Right lobe of liver (tissue), 6 donors: ENCODE data around the gene TM4SF18. TPM values are rescaled to one million over a fixed set of nuclear protein-coding genes. Genes with fewer than 3 reads are reported as not detected.
"Not testable (repeated sequence)": the region's sequence is repeated elsewhere in the genome, so short reads cannot be mapped to it uniquely, and the experiment has no call there.

Source experiments
- ATAC-seq, 4 donors: fragments of 200-7000 bp; cut with Tn5 transposase; one replicate each; pipeline ENCODE4 v1.9.1; 2020; ENCODE audit warnings: mild to moderate bottlenecking in 4 of 4, moderate library complexity in 4 of 4
- DNase-seq, 3 donors: peaks; one replicate each; pipeline ENCODE4 v3.0.0-alpha.2; 2020
- H3K27ac ChIP-seq, 3 donors: fragments of 200-600 bp; one replicate each; pipeline ENCODE4 v1.8.0; 2022
- H3K27me3 ChIP-seq, 2 donors: fragments of 200-600 bp; one replicate each; pipeline ENCODE4 v1.8.0; 2022
- H3K36me3 ChIP-seq, 4 donors: fragments of 200-600 bp; sonication (generic) in 1 of 4; one replicate each; pipeline versions ENCODE4 v1.5.1 to v1.8.0; 2017 to 2022; ENCODE audit warnings: control low read depth in 1 of 4
- H3K4me1 ChIP-seq, 4 donors: fragments of 200-600 bp; sonication (generic) in 1 of 4; one replicate each; pipeline versions ENCODE4 v1.5.1 to v1.8.0; 2017 to 2022; ENCODE audit warnings: control low read depth in 1 of 4
- H3K4me3 ChIP-seq, 3 donors: fragments of 200-600 bp; one replicate each; pipeline ENCODE4 v1.8.0; 2022
- H3K9me3 ChIP-seq, 4 donors: fragments of 200-600 bp; sonication (generic) in 1 of 4; one replicate each; pipeline versions ENCODE4 v1.5.1 to v1.8.0; 2017 to 2022; ENCODE audit warnings: control low read depth in 1 of 4
- POLR2A ChIP-seq: fragments of 450-650 bp; IDR thresholded peaks from one replicate; pipeline ENCODE4 v1.6.1; 2017; ENCODE audit warnings: antibody characterized with exemption, mild to moderate bottlenecking
- WGBS: methylation state at CpG from one replicate; pipeline ENCODE4 v1.1.6; 2018; ENCODE audit warnings: low coverage, low lambda C conversion rate; ENCODE audit not compliant: insufficient coverage; ENCODE audit errors: missing lambda C conversion rate; 5-methylcytosine and 5-hydroxymethylcytosine counted together
- intact Hi-C, 2 donors: fragments of 100-400 bp; cut with DNase I; formaldehyde crosslinking; loops; one replicate each; pipeline versions ENCODE4 v1.11.2 to v1.14.1; 2022
- total RNA-seq, 6 experiments: library from RNA; depleted of rRNA in 2 of 6; stranded (reverse); fragments of >200 nt in 2 of 6; fragmentation: NEBNext Ultra II Directional in 3 of 6; extraction: Animal tissue kit (Norgen Biotek cat#: 25700) in 3 of 6; gene quantifications; one replicate each; pipeline versions ENCODE4 v1.1.0 to v1.2.4, GENCODE V29; 2016 to 2023
- TF ChIP-seq, protein P1 (sequence below), 4 donors: fragments of 200-600 bp in 3 of 4; fragments of 450-650 bp in 1 of 4; IDR thresholded peaks; one replicate each; pipeline versions ENCODE4 v1.5.1 to v1.8.0; 2016 to 2022; ENCODE audit warnings: antibody characterized with exemption in 4 of 4, mild to moderate bottlenecking in 2 of 4
- donor health status: DM: no; HTN: yes; CAD: no.
- donor health status: DM: no; HTN: no; CAD: no.
- donor health status: DM: no; HTN: no; CAD: no.
- donor health status: DM: no; HTN: yes; CAD: no.
- donor health status: DM: no; HTN: yes; CAD: no.

TM4SF18 gene
- total RNA-seq, 6 experiments from 2014 or later, result 1.8 to 4.6 (median 3.1) TPM

DNA sequence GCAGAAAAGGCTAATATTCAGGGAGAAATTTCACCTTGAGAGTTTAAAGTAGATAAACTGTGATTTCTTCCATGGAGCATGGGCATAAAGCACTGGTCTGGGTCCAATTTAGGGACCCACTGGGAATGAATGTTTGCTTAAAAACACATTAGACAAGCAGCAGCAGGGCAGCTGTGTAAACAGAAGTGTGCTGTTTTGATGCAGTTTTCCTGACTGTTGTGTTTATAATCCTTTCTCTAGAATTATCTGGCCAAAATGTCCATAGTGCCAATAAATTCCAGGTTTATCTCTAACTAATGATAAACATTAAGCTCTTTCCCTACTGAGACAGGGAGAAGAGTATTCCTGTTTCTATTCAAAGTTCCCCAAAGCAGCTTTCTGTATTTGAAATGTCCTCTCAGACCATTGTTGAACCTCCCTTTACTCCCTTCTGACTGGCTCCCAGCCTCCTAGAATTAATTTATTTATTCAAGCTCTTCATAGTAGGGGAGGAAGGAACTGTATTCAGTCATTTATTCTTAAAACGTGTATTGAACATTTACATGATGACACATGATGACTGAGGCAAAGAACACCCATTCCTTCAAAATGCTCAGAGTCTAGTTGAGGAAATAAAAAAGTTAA is 7.0 kb upstream of the TM4SF18 start:
- no peaks in the 10 kb centered on the region for H3K9me3 ChIP-seq
- H3K27me3 ChIP-seq, result no peaks in the 10 kb centered on the region
- 0% methylated on average over 1 of the region's 1 CpG for WGBS
- TF ChIP-seq POLR2A, result no peak
- TF ChIP-seq, protein P1, sequence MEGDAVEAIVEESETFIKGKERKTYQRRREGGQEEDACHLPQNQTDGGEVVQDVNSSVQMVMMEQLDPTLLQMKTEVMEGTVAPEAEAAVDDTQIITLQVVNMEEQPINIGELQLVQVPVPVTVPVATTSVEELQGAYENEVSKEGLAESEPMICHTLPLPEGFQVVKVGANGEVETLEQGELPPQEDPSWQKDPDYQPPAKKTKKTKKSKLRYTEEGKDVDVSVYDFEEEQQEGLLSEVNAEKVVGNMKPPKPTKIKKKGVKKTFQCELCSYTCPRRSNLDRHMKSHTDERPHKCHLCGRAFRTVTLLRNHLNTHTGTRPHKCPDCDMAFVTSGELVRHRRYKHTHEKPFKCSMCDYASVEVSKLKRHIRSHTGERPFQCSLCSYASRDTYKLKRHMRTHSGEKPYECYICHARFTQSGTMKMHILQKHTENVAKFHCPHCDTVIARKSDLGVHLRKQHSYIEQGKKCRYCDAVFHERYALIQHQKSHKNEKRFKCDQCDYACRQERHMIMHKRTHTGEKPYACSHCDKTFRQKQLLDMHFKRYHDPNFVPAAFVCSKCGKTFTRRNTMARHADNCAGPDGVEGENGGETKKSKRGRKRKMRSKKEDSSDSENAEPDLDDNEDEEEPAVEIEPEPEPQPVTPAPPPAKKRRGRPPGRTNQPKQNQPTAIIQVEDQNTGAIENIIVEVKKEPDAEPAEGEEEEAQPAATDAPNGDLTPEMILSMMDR (IDR thresholded peaks at IDR 0.05), result no peak
- peak overlapping the region; percentile 66 to 77 (median 66) for H3K27ac ChIP-seq
- no peak overlapping the region for H3K4me3 ChIP-seq
- H3K36me3 ChIP-seq, result no peaks in the 10 kb centered on the region
- ATAC-seq (peak; percentile 72 to 81 (median 77)), DNase-seq (no peak)
- intact Hi-C loops, result no loop called here
- peaks cover 0 to 13% (median 6%) of the 10 kb centered on the region in 4 donors for H3K4me1 ChIP-seq

DNA sequence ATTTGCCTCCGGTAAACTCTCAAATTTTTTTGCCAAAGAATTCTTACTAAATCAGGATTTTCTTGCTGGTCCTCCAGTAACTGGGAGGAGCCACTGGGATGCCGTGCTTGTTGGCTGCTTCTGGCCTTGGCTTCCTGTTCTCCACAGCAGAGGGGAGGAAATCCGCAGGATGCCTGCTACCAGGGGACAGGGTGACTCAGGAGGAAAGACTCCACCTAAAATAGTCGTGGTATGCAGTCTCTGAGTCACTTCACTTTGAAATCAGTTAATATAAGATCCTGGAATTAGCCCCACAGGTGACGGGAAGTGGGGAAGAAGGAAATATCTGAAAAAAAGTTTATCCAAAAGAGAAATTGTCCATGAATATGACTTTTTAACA is 6.5 kb upstream of the TM4SF18 start:
- intact Hi-C loops, result no loop called here
- ATAC-seq, result peak; percentile 83 to 91 (median 87)

DNA sequence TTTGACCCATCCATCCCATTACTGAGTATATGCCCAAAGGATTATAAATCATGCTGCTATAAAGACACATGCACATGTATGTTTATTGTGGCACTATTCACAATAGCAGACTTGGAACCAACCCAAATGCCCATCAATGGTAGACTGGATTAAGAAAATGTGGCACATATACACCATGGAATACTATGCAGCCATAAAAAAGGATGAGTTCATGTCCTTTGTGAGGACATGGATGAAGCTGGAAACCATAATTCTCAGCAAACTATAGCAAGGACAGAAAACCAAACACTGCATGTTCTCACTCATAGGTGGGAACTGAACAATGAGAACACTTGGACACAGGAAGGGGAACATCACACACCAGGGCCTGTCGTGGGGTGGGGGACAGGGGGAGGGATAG is 4.0 kb upstream of the TM4SF18 start:
- H3K27me3 ChIP-seq, DNase-seq, intact Hi-C loops, H3K27ac ChIP-seq, H3K36me3 ChIP-seq, ATAC-seq, H3K9me3 ChIP-seq, H3K4me3 ChIP-seq: not testable (repeated sequence)
- H3K4me1 ChIP-seq, result peaks cover 0 to 13% (median 6%) of the 10 kb centered on the region in 4 donors
- no CpG with 5 or more reads among the region's 1 CpG for WGBS

More for the DNA sequence above, 6.5 kb upstream of the TM4SF18 start:
- peaks cover 0 to 13% (median 6%) of the 10 kb centered on the region in 4 donors for H3K4me1 ChIP-seq
- 19% methylated on average over 5 of the region's 5 CpGs for WGBS
- H3K36me3 ChIP-seq, result no peaks in the 10 kb centered on the region
- H3K27me3 ChIP-seq, result no peaks in the 10 kb centered on the region
- peak; percentile 59 to 81 (median 64) for DNase-seq
- H3K4me3 ChIP-seq, result no peak overlapping the region
- TF ChIP-seq POLR2A, result no peak
- TF ChIP-seq, protein P1 (IDR thresholded peaks at IDR 0.05), result no peak
- peak overlapping the region; percentile 66 to 77 (median 66) for H3K27ac ChIP-seq
- no peaks in the 10 kb centered on the region for H3K9me3 ChIP-seq

- intact Hi-C loops, result no loop called here
- Histone ChIP-seq H3K27ac (no peak overlapping the region), H3K9me3 (no peaks in the 10 kb centered on the region)
These were observed 3.5 kb upstream of the TM4SF18 start for GRCh38 chr3:149336925-149337324.

GRCh38 chr3:149332771-149333170 is 665 bp downstream of the TM4SF18 start:
- ATAC-seq, result peak in 2 of 4 donors; percentile 21 to 30
- no peak for TF ChIP-seq POLR2A
- TF ChIP-seq, protein P1 (IDR thresholded peaks at IDR 0.05), result no peak
- no peak for DNase-seq
- H3K27me3 ChIP-seq, result no peaks in the 10 kb centered on the region
- no peaks in the 10 kb centered on the region for H3K36me3 ChIP-seq
- H3K27ac ChIP-seq, result peak overlapping the region; percentile 22 to 38 (median 30)
- intact Hi-C loops, result no loop called here
- H3K9me3 ChIP-seq, result no peaks in the 10 kb centered on the region
- H3K4me3 ChIP-seq, result peak overlapping the region in 2 of 3 donors; percentile 1 to 4
- no peaks in the 10 kb centered on the region for H3K4me1 ChIP-seq

More at GRCh38 chr3:149336925-149337324, 3.5 kb upstream of the TM4SF18 start:
- DNase-seq (no peak), ATAC-seq (no peak)
- Histone ChIP-seq H3K27me3 (no peaks in the 10 kb centered on the region), H3K4me3 (no peak overlapping the region), H3K36me3 (no peaks in the 10 kb centered on the region), H3K4me1 (peaks cover 0 to 13% (median 6%) of the 10 kb centered on the region in 4 donors)
- TF ChIP-seq, protein P1 (IDR thresholded peaks at IDR 0.05), result no peak
- no peak for TF ChIP-seq POLR2A
